HEK293T (cell line): ENCODE results near the gene IFNL1.
"Not testable (repeated sequence)": the region's sequence is repeated elsewhere in the genome, so short reads cannot be mapped to it uniquely, and the experiment has no call there.

Experiments
- CTCF ChIA-PET: fragments of 350-600 bp; formaldehyde crosslinking; extraction: SDS; loops from one replicate; lab custom pipeline; 2021; ENCODE audit warnings: antibody characterized with exemption, inconsistent platforms; lab: Yijun Ruan, JAX
- POLR2A ChIA-PET: fragments of 350-600 bp; formaldehyde crosslinking; extraction: SDS; loops from one replicate; lab custom pipeline; 2020; ENCODE audit warnings: antibody characterized with exemption, inconsistent platforms; lab: Yijun Ruan, JAX
- DNase-seq: peaks from one replicate; pipeline ENCODE4 v3.0.0; 2012; ENCODE audit warnings: mixed read lengths; ENCODE audit errors: extremely low spot score
- ARNT ChIP-seq: fragments of 450-650 bp; IDR thresholded peaks from 2 replicates; pipeline ENCODE4 v1.6.1; 2017; ENCODE audit warnings: mild to moderate bottlenecking
- BHLHE40 ChIP-seq: fragments of 450-650 bp; IDR thresholded peaks from 2 replicates; pipeline ENCODE4 v1.6.1; 2016; ENCODE audit warnings: mild to moderate bottlenecking, moderate library complexity, borderline replicate concordance
- CTBP1 ChIP-seq: fragments of 450-650 bp; IDR thresholded peaks from 2 replicates; pipeline ENCODE4 v1.6.1; 2016; ENCODE audit warnings: borderline replicate concordance
- ELF4 ChIP-seq: fragments of 450-650 bp; IDR thresholded peaks from 2 replicates; pipeline ENCODE4 v1.6.1; 2017; ENCODE audit warnings: antibody characterized with exemption
- FOXA1 ChIP-seq: fragments of 450-650 bp; IDR thresholded peaks from 2 replicates; pipeline ENCODE4 v1.6.1; 2016; ENCODE audit warnings: mild to moderate bottlenecking
- FOXK2 ChIP-seq: fragments of 450-650 bp; IDR thresholded peaks from 2 replicates; pipeline ENCODE4 v1.6.1; 2016; ENCODE audit warnings: mild to moderate bottlenecking
- FOXM1 ChIP-seq: fragments of 450-650 bp; IDR thresholded peaks from 2 replicates; pipeline ENCODE4 v1.6.1; 2017; ENCODE audit warnings: mild to moderate bottlenecking, borderline replicate concordance
- HDGF ChIP-seq: fragments of 450-650 bp; IDR thresholded peaks from 2 replicates; pipeline ENCODE4 v1.6.1; 2017; ENCODE audit warnings: antibody characterized with exemption, borderline replicate concordance
- L3MBTL2 ChIP-seq: fragments of 450-650 bp; conservative IDR thresholded peaks from 2 replicates; pipeline ENCODE4 v1.6.1; 2016; ENCODE audit warnings: mild to moderate bottlenecking
- LEF1 ChIP-seq: fragments of 450-650 bp; IDR thresholded peaks from 2 replicates; pipeline ENCODE4 v1.6.1; 2017; ENCODE audit warnings: mild to moderate bottlenecking, borderline replicate concordance
- NFRKB ChIP-seq: fragments of 450-650 bp; IDR thresholded peaks from 2 replicates; pipeline ENCODE4 v1.6.1; 2016; ENCODE audit warnings: mild to moderate bottlenecking, moderate library complexity
- PKNOX1 ChIP-seq: fragments of 450-650 bp; IDR thresholded peaks from 2 replicates; pipeline ENCODE4 v1.6.1; 2016
- SP1 ChIP-seq: fragments of 450-650 bp; IDR thresholded peaks from 2 replicates; pipeline ENCODE4 v1.6.1; 2017
- SUZ12 ChIP-seq: fragments of 450-650 bp; IDR thresholded peaks from 2 replicates; pipeline ENCODE4 v1.6.1; 2016; ENCODE audit warnings: mild to moderate bottlenecking
- TARDBP ChIP-seq: fragments of 450-650 bp; IDR thresholded peaks from 2 replicates; pipeline ENCODE4 v1.6.1; 2016
- ZNF384 ChIP-seq: fragments of 450-650 bp; IDR thresholded peaks from 2 replicates; pipeline ENCODE4 v1.6.1; 2016

The IFNL1 gene

GRCh38 chr19:39270036-39270871 is 26.0 kb upstream of the IFNL1 start:
- ChIA-PET POLR2A (no interaction called here), CTCF (no interaction called here)
- no peak for TF ChIP-seq FOXM1
- no peak for TF ChIP-seq ELF4
- no peak for TF ChIP-seq FOXK2
- no peak for TF ChIP-seq SP1
- no peak for TF ChIP-seq CTBP1
- no peak for TF ChIP-seq PKNOX1
- TF ChIP-seq TARDBP = no peak
- no peak for TF ChIP-seq HDGF
- no peak for TF ChIP-seq ZNF384
- no peak for TF ChIP-seq SUZ12
- TF ChIP-seq ARNT = no peak
- no peak for TF ChIP-seq L3MBTL2
- TF ChIP-seq NFRKB = no peak
- TF ChIP-seq FOXA1 = no peak
- TF ChIP-seq LEF1 = no peak
- no peak for TF ChIP-seq BHLHE40
- DNase-seq = no peak

DNA sequence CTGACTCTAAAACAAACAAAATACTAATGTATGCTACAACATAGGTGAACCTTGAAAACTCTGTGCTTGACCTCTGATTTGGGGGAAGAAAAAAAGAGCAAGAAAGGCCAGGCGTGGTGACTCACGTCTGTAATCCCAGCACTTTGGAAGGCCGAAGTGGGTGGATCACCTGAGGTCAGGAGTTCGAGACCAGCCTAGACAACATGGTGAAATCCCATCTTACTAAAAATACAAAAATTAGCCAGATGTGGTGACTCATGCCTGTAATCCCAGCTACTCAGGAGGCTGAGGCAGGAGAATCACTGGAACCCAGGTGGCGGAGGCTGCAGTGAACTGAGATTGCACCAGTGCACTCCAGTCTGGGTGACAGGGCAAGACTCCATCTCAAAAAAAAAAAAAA is 22.3 kb upstream of the IFNL1 start:
- POLR2A ChIA-PET, CTCF ChIA-PET, DNase-seq: not testable (repeated sequence)

- no peak for TF ChIP-seq CTBP1
- TF ChIP-seq PKNOX1 = no peak
- TF ChIP-seq FOXA1 = no peak
- no peak for TF ChIP-seq TARDBP
- TF ChIP-seq ZNF384 = no peak
- TF ChIP-seq NFRKB = no peak
- no peak for TF ChIP-seq LEF1
- TF ChIP-seq SUZ12 = no peak
- TF ChIP-seq L3MBTL2 = no peak
- TF ChIP-seq ELF4 = no peak
- TF ChIP-seq SP1 = no peak
- no peak for TF ChIP-seq ARNT
- no peak for TF ChIP-seq BHLHE40
- TF ChIP-seq HDGF = no peak
- no peak for TF ChIP-seq FOXM1
- no peak for TF ChIP-seq FOXK2
Measured at GRCh38 chr19:39275578-39275977, 20.6 kb upstream of the IFNL1 start.

GRCh38 chr19:39276740-39277139 is 19.5 kb upstream of the IFNL1 start:
- ChIA-PET POLR2A (no interaction called here), CTCF (no interaction called here)
- TF ChIP-seq PKNOX1 (no peak), SP1 (no peak), HDGF (no peak), FOXM1 (no peak), FOXK2 (no peak), FOXA1 (no peak), CTBP1 (no peak), ARNT (no peak), BHLHE40 (no peak)
- no peak for DNase-seq

More at GRCh38 chr19:39275578-39275977, 20.6 kb upstream of the IFNL1 start:
- no peak for DNase-seq
- ChIA-PET CTCF (interaction anchor here (0.6 kb wide), 1 partner anchor 199 kb away, joined by 4 read pairs; no protein-coding TSS in a partner anchor), POLR2A (no interaction called here)

GRCh38 chr19:39277598-39277997 is 18.6 kb upstream of the IFNL1 start:
- no peak for DNase-seq
- POLR2A ChIA-PET = no interaction called here
- no peak for TF ChIP-seq FOXA1
- CTCF ChIA-PET = no interaction called here

- no peak for DNase-seq
- ChIA-PET CTCF (interaction anchor here (0.6 kb wide), 1 partner anchor 78 kb away, joined by 3 read pairs; the partner anchor contains the start of gene SYCN), POLR2A (no interaction called here)
- TF ChIP-seq SUZ12 (no peak), NFRKB (no peak), L3MBTL2 (no peak), CTBP1 (no peak), ELF4 (no peak), FOXA1 (no peak), SP1 (no peak), PKNOX1 (no peak), TARDBP (no peak), FOXK2 (no peak), LEF1 (no peak), ARNT (no peak)
Measured at GRCh38 chr19:39282021-39282420, 14.2 kb upstream of the IFNL1 start.
